ENCODE measurements around the gene VAMP1.

The VAMP1 gene

GRCh38 chr12:6420364-6420763 lies 50.1 kb downstream of the VAMP1 start:
- H3K4me3 ChIP-seq (ENCODE audit: low read depth, low read length) = no peak overlapping the region
- CTCF ChIA-PET = interaction anchor here (0.6 to 1.2 kb wide), 3 partner anchors 28 to 359 kb away, joined by 3 to 4 read pairs (median 3); no protein-coding TSS in a partner anchor
- H3K9me3 ChIP-seq (ENCODE audit: control insufficient read depth, insufficient read depth, low read depth, low read length) = no peaks in the 10 kb centered on the region
- no peaks in the 10 kb centered on the region for H3K36me3 ChIP-seq (ENCODE audit: control insufficient read depth in 2 of 2, insufficient read depth in 1 of 2, low read length in 2 of 2)
- H3K27ac ChIP-seq (ENCODE audit: extremely low read depth, low read depth, low read length) = no peak overlapping the region
- no peak for TF ChIP-seq ZNF324 (tag by site-specific recombination; IDR thresholded peaks at IDR 0.05)
- TF ChIP-seq TCF7L2 (IDR thresholded peaks at IDR 0.05; ENCODE audit: borderline replicate concordance, low read depth, low read length) = no peak
- no peak for TF ChIP-seq ZFP3 (tag by site-specific recombination; IDR thresholded peaks at IDR 0.05; ENCODE audit: low read depth)
- no peak for TF ChIP-seq ZNF391 (tag by site-specific recombination; IDR thresholded peaks at IDR 0.05; ENCODE audit: borderline replicate concordance, low read depth)
- TF ChIP-seq ZNF639 (tag by site-specific recombination; IDR thresholded peaks at IDR 0.05) = no peak
- TF ChIP-seq ZNF157 (tag by site-specific recombination; IDR thresholded peaks at IDR 0.05) = no peak
- no peak for TF ChIP-seq ZNF544 (tag by site-specific recombination; IDR thresholded peaks at IDR 0.05)
- TF ChIP-seq ZNF292 (tag by site-specific recombination; IDR thresholded peaks at IDR 0.05; ENCODE audit: borderline replicate concordance, low read depth) = no peak
- no peak for TF ChIP-seq ZNF768 (tag by site-specific recombination; IDR thresholded peaks at IDR 0.05)
- H3K4me1 ChIP-seq (ENCODE audit: control insufficient read depth, insufficient read depth, low read length) = no peaks in the 10 kb centered on the region
- POLR2A ChIA-PET = no interaction called here

DNA sequence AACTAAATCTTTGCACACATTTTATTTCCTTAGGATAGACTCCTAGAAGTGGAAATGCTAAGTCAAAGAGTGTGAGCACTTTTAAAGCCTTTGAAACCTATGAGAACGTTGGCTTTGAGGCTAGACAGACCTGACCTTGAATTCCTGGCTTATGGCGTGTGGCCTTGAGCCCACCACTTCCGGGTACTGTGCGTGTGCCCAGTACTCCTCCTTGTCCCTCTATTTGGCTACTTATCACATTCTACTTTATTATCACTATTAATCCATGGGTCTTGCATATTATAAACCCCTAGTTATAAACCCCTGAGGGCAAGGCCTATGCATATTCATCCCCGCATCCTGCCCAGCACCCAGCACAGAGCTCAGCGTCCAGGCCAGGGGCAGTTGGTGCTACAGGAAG lies 51.7 kb downstream of the VAMP1 start:
- ChIA-PET CTCF (interaction anchor here (1.5 to 2.7 kb wide), 2 partner anchors 47 to 92 kb away, joined by 5 to 9 read pairs; no protein-coding TSS in a partner anchor), POLR2A (no interaction called here)
- Histone ChIP-seq H3K9me3 (ENCODE audit: control insufficient read depth, insufficient read depth, low read depth, low read length) (no peaks in the 10 kb centered on the region), H3K27ac (ENCODE audit: extremely low read depth, low read depth, low read length) (no peak overlapping the region), H3K4me3 (ENCODE audit: low read depth, low read length) (no peak overlapping the region), H3K4me1 (ENCODE audit: control insufficient read depth, insufficient read depth, low read length) (no peaks in the 10 kb centered on the region), H3K36me3 (ENCODE audit: control insufficient read depth in 2 of 2, insufficient read depth in 1 of 2, low read length in 2 of 2) (no peaks in the 10 kb centered on the region)
- TF ChIP-seq GLI2 (tag by site-specific recombination; IDR thresholded peaks at IDR 0.05; ENCODE audit: borderline replicate concordance, low read depth) = no peak
- no peak for TF ChIP-seq HOXC10 (CRISPR knock-in tag; IDR thresholded peaks at IDR 0.05)
- TF ChIP-seq ZFP41 (tag by site-specific recombination; IDR thresholded peaks at IDR 0.05; ENCODE audit: borderline replicate concordance) = no peak
- TF ChIP-seq ZNF174 (tag by site-specific recombination; IDR thresholded peaks at IDR 0.05) = no peak
- no peak for TF ChIP-seq ZNF24 (tag by site-specific recombination; IDR thresholded peaks at IDR 0.05)
- TF ChIP-seq ZNF544 (tag by site-specific recombination; IDR thresholded peaks at IDR 0.05) = no peak
- TF ChIP-seq YY1 (tag by site-specific recombination; IDR thresholded peaks at IDR 0.05) = no peak

DNA sequence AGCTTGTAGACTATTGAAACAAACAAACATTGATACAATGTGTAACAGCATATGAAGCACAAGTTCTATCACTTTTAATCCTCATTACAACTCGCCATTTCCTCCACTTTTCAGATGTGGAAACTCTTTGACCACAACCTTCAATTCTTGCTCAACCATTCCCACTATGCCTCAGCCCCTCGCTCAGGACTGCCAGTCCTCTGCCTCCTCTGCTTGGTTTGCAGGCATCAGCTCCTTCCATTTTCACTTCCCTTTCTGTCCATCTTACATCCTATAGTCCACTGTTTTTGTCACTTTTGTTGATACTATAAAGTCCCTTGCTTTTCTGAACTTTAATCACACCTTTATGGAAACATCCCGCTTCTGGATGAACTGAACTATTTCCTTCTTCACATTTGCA lies 53.9 kb downstream of the VAMP1 start:
- ChIA-PET CTCF (interaction anchor here (2.7 kb wide), 1 partner anchor 49 kb away, joined by 9 read pairs; no protein-coding TSS in a partner anchor), POLR2A (interaction anchor here (0.7 to 0.8 kb wide), 2 partner anchors 54 to 471 kb away, joined by 3 read pairs; partner anchors contain the start of gene VAMP1)
- no peak overlapping the region for H3K4me3 ChIP-seq (ENCODE audit: low read depth, low read length)
- H3K36me3 ChIP-seq (ENCODE audit: control insufficient read depth in 2 of 2, insufficient read depth in 1 of 2, low read length in 2 of 2) = no peaks in the 10 kb centered on the region
- H3K9me3 ChIP-seq (ENCODE audit: control insufficient read depth, insufficient read depth, low read depth, low read length) = no peaks in the 10 kb centered on the region
- H3K4me1 ChIP-seq (ENCODE audit: control insufficient read depth, insufficient read depth, low read length) = no peaks in the 10 kb centered on the region
- H3K27ac ChIP-seq (ENCODE audit: extremely low read depth, low read depth, low read length) = no peak overlapping the region
- TF ChIP-seq ZNF2 (tag by site-specific recombination; IDR thresholded peaks at IDR 0.05) (no peak), ZBTB10 (tag by site-specific recombination; IDR thresholded peaks at IDR 0.05) (no peak), ZNF23 (tag by site-specific recombination; IDR thresholded peaks at IDR 0.05; ENCODE audit: borderline replicate concordance) (no peak), ZNF354C (tag by site-specific recombination; IDR thresholded peaks at IDR 0.05; ENCODE audit: borderline replicate concordance, low read depth) (no peak), KLF10 (tag by site-specific recombination; IDR thresholded peaks at IDR 0.05) (no peak)
